K562 (cell line): ENCODE measurements around the gene PIK3R1. TPM values are rescaled to one million over a fixed set of nuclear protein-coding genes. Genes with fewer than 3 reads are reported as not detected.

Experiments
- ATAC-seq: fragments of 200-7000 bp; cut with Tn5 transposase; 3 replicates; pipeline ENCODE4 v1.9.1; 2020; ENCODE audit warnings: moderate library complexity
- BruUV-seq: library from RNA; stranded (reverse); fragments of 400-500 nt; replicated peaks from 2 replicates; lab custom pipeline; 2021; lab: Mats Ljungman, UMichigan
- CTCF ChIA-PET: fragments of 300-600 bp; formaldehyde crosslinking; extraction: SDS; loops from one replicate; lab custom pipeline; 2021; ENCODE audit warnings: low intra/inter-chr PET ratio; lab: Yijun Ruan, JAX
- POLR2A ChIA-PET: fragments of 300-600, 350-650 bp; sonication (Branson Sonifier 250); formaldehyde crosslinking; extraction: SDS; loops from one replicate; lab custom pipeline; 2021; ENCODE audit warnings: antibody characterized with exemption, inconsistent platforms; lab: Yijun Ruan, JAX
- DNase-seq, 4 experiments: peaks; one replicate each; pipeline versions ENCODE4 v3.0.0 to v3.0.0-alpha.2; 2011 to 2018; ENCODE audit warnings: low spot score in 3 of 4, mixed read lengths in 3 of 4; ENCODE audit errors: extremely low read depth in 1 of 4
- FAIRE-seq: peaks from 2 replicates; lab custom pipeline; 2011; peaks lifted over from hg19 to GRCh38; lab: Jason Lieb, UNC
- H2AFZ ChIP-seq: 2 replicates; pipeline ENCODE4 v1.6.0; 2011; ENCODE audit warnings: low read depth, low read length, control low read depth, inconsistent platforms
- H3K27ac ChIP-seq: fragments of 200-600 bp; 3 replicates; pipeline ENCODE4 v1.8.0; 2011; ENCODE audit warnings: low read depth, mild to moderate bottlenecking, control low read depth, inconsistent platforms, low read length, moderate library complexity, mixed read lengths; ENCODE audit errors: extremely low read depth
- H3K27me3 ChIP-seq, 2 experiments: fragments of 300-600 bp in 1 of 2; 2 replicates in 1 of 2; 3 replicates in 1 of 2; pipeline versions ENCODE4 v1.6.0 to v1.8.0; 2011; ENCODE audit warnings: inconsistent platforms in 2 of 2, low read length in 2 of 2, mild to moderate bottlenecking in 1 of 2, mixed read lengths in 1 of 2, moderate library complexity in 1 of 2; ENCODE audit not compliant: control insufficient read depth in 2 of 2, insufficient read depth in 2 of 2
- H3K36me3 ChIP-seq: fragments of 300-600 bp; 3 replicates; pipeline ENCODE4 v1.8.0; 2011; ENCODE audit warnings: mild to moderate bottlenecking, low read length, inconsistent platforms; ENCODE audit not compliant: control insufficient read depth, insufficient read depth
- H3K4me1 ChIP-seq, 2 experiments: fragments of 200-600 bp in 1 of 2; replicated peaks in 1 of 2; 2 replicates in 1 of 2; 3 replicates in 1 of 2; pipeline versions ENCODE4 v1.5.1 to v1.8.0; 2011; ENCODE audit warnings: inconsistent platforms in 2 of 2, low read length in 2 of 2, mild to moderate bottlenecking in 1 of 2, mixed read lengths in 1 of 2, moderate library complexity in 1 of 2; ENCODE audit not compliant: control insufficient read depth in 2 of 2, insufficient read depth in 2 of 2
- H3K4me2 ChIP-seq: 2 replicates; pipeline ENCODE4 v1.6.1; 2011; ENCODE audit warnings: low read length, control low read depth, inconsistent platforms, mixed read lengths; ENCODE audit not compliant: insufficient read depth
- H3K4me3 ChIP-seq: fragments of 200-600 bp; sonication (generic), shearing (Covaris generic); 2 replicates; pipeline ENCODE4 v1.5.1; 2016; ENCODE audit warnings: control low read depth, inconsistent platforms
- H3K79me2 ChIP-seq: fragments of 200-600 bp; 3 replicates; pipeline ENCODE4 v1.8.0; 2011; ENCODE audit warnings: low read length, inconsistent platforms; ENCODE audit not compliant: control insufficient read depth, insufficient read depth
- H3K9ac ChIP-seq, 2 experiments: 2 replicates each; pipeline versions ENCODE4 v1.6.0 to v1.6.1; 2011; ENCODE audit warnings: low read depth in 2 of 2, low read length in 2 of 2, control low read depth in 1 of 2, inconsistent platforms in 1 of 2, mild to moderate bottlenecking in 1 of 2, mixed read lengths in 1 of 2; ENCODE audit not compliant: insufficient read depth in 1 of 2
- H3K9me1 ChIP-seq: one replicate; pipeline ENCODE4 v1.6.0; 2011; ENCODE audit warnings: inconsistent platforms, mild to moderate bottlenecking, low read length, moderate library complexity; ENCODE audit not compliant: control insufficient read depth, insufficient read depth
- H3K9me3 ChIP-seq: replicated peaks from 2 replicates; pipeline ENCODE4 v1.5.1; 2011; ENCODE audit warnings: low read depth, low read length, inconsistent platforms; ENCODE audit not compliant: control insufficient read depth, insufficient read depth
- H4K20me1 ChIP-seq: replicated peaks from 2 replicates; pipeline ENCODE4 v1.6.1; 2011; ENCODE audit warnings: low read length, inconsistent platforms, mixed read lengths; ENCODE audit not compliant: control insufficient read depth, insufficient read depth
- DDX20 ChIP-seq: fragments of 450-650 bp; IDR thresholded peaks from 2 replicates; pipeline ENCODE4 v1.6.1; 2016; ENCODE audit warnings: missing genetic modification characterization, low read depth, mild to moderate bottlenecking, missing compliant biosample characterization, moderate library complexity
- JUN ChIP-seq, 2 experiments: sonication (generic) in 1 of 2; formaldehyde crosslinking in 1 of 2; IDR thresholded peaks; 2 replicates each; pipeline versions ENCODE4 v1.6.1 to v1.8.0; 2012 to 2022; ENCODE audit warnings: borderline replicate concordance in 2 of 2, mild to moderate bottlenecking in 2 of 2, improper control_type of control experiment in 1 of 2, low read depth in 1 of 2, low read length in 1 of 2, missing genetic modification reagents in 1 of 2
- L3MBTL2 ChIP-seq: fragments of 450-650 bp; IDR thresholded peaks from 2 replicates; pipeline ENCODE4 v1.6.1; 2016; ENCODE audit warnings: mild to moderate bottlenecking, moderate library complexity
- NFIC ChIP-seq: fragments of 450-650 bp; IDR thresholded peaks from 2 replicates; pipeline ENCODE4 v1.6.1; 2017; ENCODE audit warnings: mild to moderate bottlenecking, inconsistent platforms
- NFIX ChIP-seq: fragments of 250-450 bp; sonication (Bioruptor Pico); IDR thresholded peaks from 2 replicates; pipeline ENCODE4 v1.4.0; 2020; ENCODE audit warnings: low read depth, mild to moderate bottlenecking, moderate library complexity
- SMAD4 ChIP-seq: fragments of 250-450 bp; sonication (Bioruptor Pico); conservative IDR thresholded peaks from 2 replicates; pipeline ENCODE4 v1.8.0; 2021; ENCODE audit warnings: inconsistent platforms, mild to moderate bottlenecking, moderate library complexity
- ZNF311 ChIP-seq: fragments of 250-450 bp; sonication (Bioruptor Pico); IDR thresholded peaks from 2 replicates; pipeline ENCODE4 v1.4.0; 2020; ENCODE audit warnings: mild to moderate bottlenecking, moderate library complexity
- ZNF408 ChIP-seq: fragments of 250-450 bp; sonication (Bioruptor Pico); IDR thresholded peaks from 2 replicates; pipeline ENCODE4 v1.4.0; 2020; ENCODE audit warnings: low read depth, mild to moderate bottlenecking, moderate library complexity
- ZNF699 ChIP-seq: fragments of 250-450 bp; sonication (Bioruptor Pico); IDR thresholded peaks from 2 replicates; pipeline ENCODE4 v1.8.0; 2021; ENCODE audit warnings: mild to moderate bottlenecking, moderate library complexity; ENCODE audit not compliant: insufficient replicate concordance
- WGBS: fragments of 100-300 bp; shearing (Covaris generic); methylation state at CpG from one replicate; pipeline ENCODE4 v1.1.6; 2016; ENCODE audit warnings: low coverage, mixed read lengths; ENCODE audit not compliant: insufficient coverage; ENCODE audit errors: missing lambda C conversion rate; 5-methylcytosine and 5-hydroxymethylcytosine counted together
- in situ Hi-C: fragments of 300-500 bp; cut with MboI; formaldehyde crosslinking; loops from 4 replicates; pipeline ENCODE4 v1.15.0; 2018; ENCODE audit warnings: inconsistent platforms, mixed read lengths
- intact Hi-C: fragments of 100-400 bp; cut with micrococcal nuclease; formaldehyde crosslinking; loops from 2 replicates; pipeline ENCODE4 v1.14.2; 2022
- polyA plus RNA-seq, 8 experiments: library from polyadenylated mRNA; depleted of rRNA in 4 of 8; stranded (reverse) in 5 of 8; unstranded in 3 of 8; fragments of >200 nt; fragmentation: Nextera tagmentation in 2 of 8; fragmentation: Illumina TruSeq in 1 of 8; extraction: Ambion mirVana in 2 of 8; extraction: Trizol in 1 of 8; gene quantifications; 2 replicates each; pipeline versions ENCODE4 v1.2.1 to v1.2.3, GENCODE V29; 2011 to 2014; ENCODE audit warnings: inconsistent platforms in 1 of 8, missing spikeins in 1 of 8
- total RNA-seq, 7 experiments: library from RNA; depleted of rRNA in 6 of 7; stranded (reverse); fragments of >200 nt in 6 of 7; fragmentation: Illumina TruSeq in 2 of 7; extraction: Trizol in 2 of 7; gene quantifications; 2 replicates each; pipeline versions ENCODE4 v1.2.1 to v1.2.3, GENCODE V29; 2011 to 2021; ENCODE audit warnings: low replicate concordance in 1 of 7

PIK3R1 gene
- total and polyA plus RNA-seq, 9 of the 15 experiments (the other 6 are each of a cell fraction or from before 2014, with no cell fraction given): 1.1 to 9.7 (median 4.8) TPM

DNA sequence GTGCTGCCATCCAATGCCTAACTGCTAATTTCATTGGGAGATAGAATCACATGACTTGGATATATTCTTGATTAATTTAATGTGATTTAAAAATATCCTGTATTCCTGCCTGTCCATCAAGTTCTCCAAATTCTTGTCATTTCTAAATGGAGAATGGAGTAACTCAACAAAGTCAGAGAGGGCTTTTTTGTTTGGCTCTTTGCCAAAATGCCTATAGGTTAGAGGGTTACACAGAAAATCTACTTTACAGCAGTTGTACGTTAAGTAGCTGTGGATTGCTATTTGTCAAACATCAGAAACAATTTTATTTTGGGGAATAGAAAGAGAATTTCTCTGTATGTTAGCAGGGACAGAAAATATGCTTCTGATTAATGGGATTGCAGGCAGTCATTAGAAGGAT lies 5.9 kb downstream of the PIK3R1 start:
- 0 out of 2 replicates have a peak, but pooled peaks cover 2% of the 10 kb centered on the region for H3K9me3 ChIP-seq

DNA sequence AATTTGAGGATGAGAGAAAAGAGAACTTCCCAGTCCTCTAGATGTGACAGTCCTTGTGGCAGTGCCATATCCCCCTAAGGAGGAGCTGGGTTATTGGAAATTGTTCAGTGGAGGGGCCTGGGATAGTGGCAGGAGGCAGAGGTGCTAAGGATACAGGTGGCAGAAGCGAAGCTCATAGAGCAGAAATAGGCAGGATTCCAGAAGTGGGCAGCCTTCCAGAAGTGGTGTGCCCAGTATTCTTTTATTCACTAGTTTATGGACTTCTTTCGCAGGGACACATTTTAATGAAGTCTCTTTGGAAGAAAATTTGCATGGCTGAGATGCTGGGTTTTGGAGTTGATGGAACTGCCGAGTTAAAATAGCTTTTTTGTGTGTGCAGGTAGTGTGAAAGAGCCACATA lies 6.8 kb downstream of the PIK3R1 start:
- no peak overlapping the region for H3K4me2 ChIP-seq
- CTCF ChIA-PET: no interaction called here
- BruUV-seq: no TSS peak
- no peaks in the 10 kb centered on the region for H3K9me1 ChIP-seq
- H3K4me1 ChIP-seq: peaks cover 8 to 19% of the 10 kb centered on the region in 2 experiments; a peak in 4 of 5 replicates
- no peak overlapping the region for H3K4me3 ChIP-seq
- no peaks in the 10 kb centered on the region for H3K36me3 ChIP-seq
- TF ChIP-seq ZNF699 (CRISPR knock-in tag) (no peak), ZNF408 (CRISPR knock-in tag) (no peak), L3MBTL2 (no peak), DDX20 (tag) (no peak), JUN (IDR thresholded peaks at IDR 0.05; ENCODE audit: borderline replicate concordance, low read depth, low read length) (no peak), JUN (CRISPR knock-in tag; IDR thresholded peaks at IDR 0.05; ENCODE audit: borderline replicate concordance) (no peak), ZNF311 (CRISPR knock-in tag) (no peak)
- intact Hi-C loops (no loop called here), in situ Hi-C loops (no loop called here)
- peaks cover 9% of the 10 kb centered on the region; the same call in 2 of the 3 replicates for H3K79me2 ChIP-seq
- POLR2A ChIA-PET: interaction anchor here (0.9 kb wide), 1 partner anchor 36 kb away, joined by 4 read pairs; no protein-coding TSS in a partner anchor
- WGBS: 33% methylated on average over 3 of the region's 3 CpGs
- H3K27me3 ChIP-seq: peaks cover 3 to 5% of the 10 kb centered on the region in 2 experiments; a peak in 2 of 5 replicates
- H3K9ac ChIP-seq: no peak overlapping the region
- H3K9me3 ChIP-seq: 0 out of 2 replicates have a peak, but pooled peaks cover 2% of the 10 kb centered on the region
- H3K27ac ChIP-seq: no peak overlapping the region
- FAIRE-seq (no peak), ATAC-seq (no peak), DNase-seq (no peak)
- peaks cover 15% of the 10 kb centered on the region; the same call in 1 of the 2 replicates for H4K20me1 ChIP-seq
- H2AFZ ChIP-seq: no peak overlapping the region

More for the DNA sequence above, 5.9 kb downstream of the PIK3R1 start:
- no peaks in the 10 kb centered on the region for H3K9me1 ChIP-seq
- in situ Hi-C loops: no loop called here
- H3K79me2 ChIP-seq: peaks cover 15% of the 10 kb centered on the region
- peaks cover 15% of the 10 kb centered on the region; the same call in 1 of the 2 replicates for H4K20me1 ChIP-seq
- no peak overlapping the region for H3K9ac ChIP-seq
- no peak overlapping the region for H3K4me3 ChIP-seq
- ATAC-seq (no peak), FAIRE-seq (no peak)
- peak; percentile 94 for TF ChIP-seq NFIC
- TF ChIP-seq SMAD4 (CRISPR knock-in tag): no peak
- TF ChIP-seq NFIX (CRISPR knock-in tag): peak; percentile 81
- TF ChIP-seq, all 486 proteins: peak for 2
- H3K27ac ChIP-seq: no peak overlapping the region
- H3K27me3 ChIP-seq: peaks cover 3 to 5% of the 10 kb centered on the region in 2 experiments; a peak in 2 of 5 replicates
- no peaks in the 10 kb centered on the region for H3K36me3 ChIP-seq
- intact Hi-C loops: no loop called here
- BruUV-seq: no TSS peak
- H2AFZ ChIP-seq: no peak overlapping the region
- ChIA-PET CTCF (no interaction called here), POLR2A (no interaction called here)
- no peak overlapping the region for H3K4me2 ChIP-seq
- DNase-seq: no peak
- WGBS: 50% methylated on average over 1 of the region's 1 CpG
- H3K4me1 ChIP-seq: peaks cover 9 to 23% of the 10 kb centered on the region in 2 experiments
